Motor neuron (in vitro differentiated cells): ENCODE measurements around the gene STIM1. TPM values are rescaled to one million over a fixed set of nuclear protein-coding genes. Genes with fewer than 3 reads are reported as not detected.

Source experiments
- ATAC-seq, 8 experiments: fragments of 200-7000 bp; cut with Tn5 transposase; replicated peaks in 6 of 8; 2 replicates each; pipeline ENCODE4 v1.8.0; 2021; ENCODE audit warnings: mild to moderate bottlenecking in 8 of 8, moderate library complexity in 8 of 8
- H3K27ac ChIP-seq, 2 donors: fragments of 250-450 bp; sonication (Bioruptor Pico); 2 replicates each; pipeline ENCODE4 v1.9.0; 2021; ENCODE audit warnings: antibody characterized with exemption in 2 of 2, mild to moderate bottlenecking in 2 of 2, moderate library complexity in 1 of 2
- H3K4me1 ChIP-seq, 2 donors: fragments of 250-450 bp; sonication (Bioruptor Pico); replicated peaks in 1 of 2; 2 replicates each; pipeline ENCODE4 v1.6.1; 2021; ENCODE audit warnings: antibody characterized with exemption in 2 of 2, mild to moderate bottlenecking in 2 of 2, moderate library complexity in 1 of 2
- H3K4me3 ChIP-seq, 5 donors: fragments of 250-450 bp; sonication (Bioruptor Pico); 2 replicates each; pipeline ENCODE4 v1.9.0; 2021; ENCODE audit warnings: antibody characterized with exemption in 5 of 5, mild to moderate bottlenecking in 5 of 5, moderate library complexity in 4 of 5
- WGBS, 10 experiments: fragments of 450-650 bp; shearing (Covaris generic); methylation state at CpG; one replicate each; pipeline ENCODE4 v1.0.0; 2022; 5-methylcytosine and 5-hydroxymethylcytosine counted together
- in situ Hi-C, 9 experiments: fragments of 400-800 bp; cut with MboI; loops; one replicate each; pipeline ENCODE4 v1.15.0; 2021; ENCODE audit warnings: low sequenced_read_pairs in 9 of 9, low pct_unique_long_range_greater_than_20kb in 2 of 9; ENCODE audit not compliant: unreplicated experiment in 9 of 9
- total RNA-seq, 8 experiments: library from RNA; unstranded; fragments of 300-600 nt; gene quantifications; 2 replicates each; pipeline versions ENCODE4 v1.2.3 to v1.2.4, GENCODE V29; 2022

STIM1 gene
- total RNA-seq, 8 experiments from 2014 or later, result 6.2 to 47.3 (median 10.2) TPM

- Histone ChIP-seq H3K4me3 (no peak overlapping the region), H3K4me1 (no peaks in the 10 kb centered on the region), H3K27ac (no peak overlapping the region)
- 82 to 100% (median 93%) methylated on average over 1 to 4 of the region's 4 CpGs for WGBS, 10 experiments
- no peak for ATAC-seq
- in situ Hi-C loops, result no loop called here
These were observed 101.3 kb downstream of the STIM1 start for GRCh38 chr11:3956748-3957147.

DNA sequence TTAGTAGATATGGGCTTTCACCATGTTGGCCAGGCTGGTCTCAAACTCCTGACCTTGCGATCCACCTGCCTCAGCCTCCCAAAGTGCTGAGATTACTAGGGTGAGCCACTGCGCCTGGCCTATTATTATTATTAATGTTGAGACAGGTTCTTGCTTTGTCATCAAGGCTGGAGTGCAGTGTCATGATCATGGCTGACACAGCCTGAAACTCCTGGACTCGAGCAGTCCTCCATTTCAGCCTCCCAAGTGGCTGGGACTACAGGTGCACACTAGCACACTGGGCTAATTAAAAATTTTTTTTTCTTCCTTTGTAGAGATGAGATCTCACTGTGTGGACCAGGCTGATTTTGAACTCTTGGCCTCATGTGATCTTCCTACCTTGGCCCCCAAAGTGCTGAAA lies 102.0 kb downstream of the STIM1 start:
- Histone ChIP-seq H3K27ac (no peak overlapping the region), H3K4me3 (no peak overlapping the region), H3K4me1 (no peaks in the 10 kb centered on the region)
- 40 to 100% (median 88%) methylated on average over 1 to 3 of the region's 3 CpGs; no CpG with 5 or more reads in 3 of the 10 experiments for WGBS, 10 experiments
- in situ Hi-C loops, result no loop called here
- no peak for ATAC-seq

GRCh38 chr11:3958281-3958680 lies 102.8 kb downstream of the STIM1 start:
- Histone ChIP-seq H3K27ac (no peak overlapping the region), H3K4me1 (no peaks in the 10 kb centered on the region), H3K4me3 (no peak overlapping the region)
- ATAC-seq, result no peak
- WGBS, 10 experiments, result 50 to 100% (median 72%) methylated on average over 1 to 2 of the region's 2 CpGs; no CpG with 5 or more reads in 6 of the 10 experiments
- in situ Hi-C loops, result no loop called here

GRCh38 chr11:3959015-3959902 lies 103.8 kb downstream of the STIM1 start:
- ATAC-seq, result peak in 1 of 8 experiments; percentile 57
- H3K27ac ChIP-seq, result no peak overlapping the region
- in situ Hi-C loops, result no loop called here
- no peak overlapping the region for H3K4me3 ChIP-seq
- H3K4me1 ChIP-seq, result no peaks in the 10 kb centered on the region
- WGBS, 10 experiments, result 44 to 93% (median 80%) methylated on average over 1 to 5 of the region's 5 CpGs; no CpG with 5 or more reads in 1 of the 10 experiments

DNA sequence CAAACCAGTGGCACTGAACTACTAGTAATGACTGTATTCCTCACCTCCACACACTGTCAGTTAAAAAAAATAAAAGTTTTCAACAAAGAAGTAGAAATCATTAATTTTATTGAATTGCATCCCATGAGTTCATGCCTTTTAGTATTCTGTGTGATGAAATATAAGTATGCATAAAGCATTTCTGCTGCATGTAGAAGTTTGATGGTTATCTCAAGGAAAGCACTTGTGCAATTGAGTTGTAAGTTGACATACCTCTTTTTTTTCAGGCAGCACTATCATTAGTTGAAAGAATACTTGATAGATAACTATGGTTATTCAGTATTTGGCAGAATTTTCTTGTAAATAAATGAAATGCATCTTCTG lies 104.4 kb downstream of the STIM1 start:
- H3K27ac ChIP-seq, result no peak overlapping the region
- in situ Hi-C loops, result no loop called here
- no peak for ATAC-seq

DNA sequence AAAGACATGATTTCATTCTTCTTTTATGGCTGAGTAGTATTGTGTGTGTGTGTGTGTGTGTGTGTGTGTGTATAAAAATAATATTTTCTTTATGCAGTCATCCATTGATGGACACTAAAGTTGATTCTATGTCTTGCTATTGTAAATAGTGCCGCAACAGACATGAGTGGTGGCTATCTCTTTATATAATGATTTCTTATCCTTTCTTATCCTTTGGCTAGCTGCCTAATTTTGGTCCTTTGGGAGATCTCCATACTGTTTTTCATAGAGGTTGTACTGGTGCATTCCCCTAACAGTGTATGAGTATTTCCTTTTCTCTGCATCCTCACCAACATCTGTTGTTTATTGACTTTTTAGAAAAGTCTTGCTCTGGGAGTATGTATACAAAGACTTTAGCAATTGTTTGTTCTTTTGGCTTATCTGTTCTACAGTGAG lies 107.0 kb downstream of the STIM1 start:
- no peak for ATAC-seq
- Histone ChIP-seq H3K4me3 (no peak overlapping the region), H3K4me1 (no peaks in the 10 kb centered on the region), H3K27ac (no peak overlapping the region)
- in situ Hi-C loops, result no loop called here
- 100% methylated on average over 1 of the region's 1 CpG; no CpG with 5 or more reads in 6 of the 10 experiments for WGBS, 10 experiments

More for the DNA sequence above, 104.4 kb downstream of the STIM1 start:
- H3K4me3 ChIP-seq, result no peak overlapping the region
- H3K4me1 ChIP-seq, result no peaks in the 10 kb centered on the region

DNA sequence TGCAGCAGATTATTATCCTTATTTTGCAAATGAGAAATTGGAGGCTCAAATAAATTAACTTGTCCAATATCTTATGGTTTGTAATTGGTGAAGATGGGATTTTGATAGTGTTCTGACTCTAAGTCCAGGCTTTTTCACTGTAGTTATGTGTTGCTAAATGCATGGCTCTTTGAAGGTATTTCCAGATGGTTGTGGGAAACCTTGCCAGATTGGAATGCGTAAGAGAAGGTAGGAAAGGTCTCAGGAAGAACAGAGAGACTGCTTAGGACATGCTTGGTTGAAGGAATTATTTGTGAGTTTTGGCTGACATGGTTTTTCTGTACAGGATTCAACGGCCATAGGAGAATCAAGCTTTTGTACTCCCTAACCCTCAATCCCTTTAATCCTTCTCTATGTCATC lies 108.6 kb downstream of the STIM1 start:
- no peak overlapping the region for H3K27ac ChIP-seq
- H3K4me1 ChIP-seq, result no peaks in the 10 kb centered on the region
- ATAC-seq, result no peak
- in situ Hi-C loops, result no loop called here
- 84 to 100% (median 100%) methylated on average over 1 to 2 of the region's 2 CpGs; no CpG with 5 or more reads in 1 of the 10 experiments for WGBS, 10 experiments
- no peak overlapping the region for H3K4me3 ChIP-seq

DNA sequence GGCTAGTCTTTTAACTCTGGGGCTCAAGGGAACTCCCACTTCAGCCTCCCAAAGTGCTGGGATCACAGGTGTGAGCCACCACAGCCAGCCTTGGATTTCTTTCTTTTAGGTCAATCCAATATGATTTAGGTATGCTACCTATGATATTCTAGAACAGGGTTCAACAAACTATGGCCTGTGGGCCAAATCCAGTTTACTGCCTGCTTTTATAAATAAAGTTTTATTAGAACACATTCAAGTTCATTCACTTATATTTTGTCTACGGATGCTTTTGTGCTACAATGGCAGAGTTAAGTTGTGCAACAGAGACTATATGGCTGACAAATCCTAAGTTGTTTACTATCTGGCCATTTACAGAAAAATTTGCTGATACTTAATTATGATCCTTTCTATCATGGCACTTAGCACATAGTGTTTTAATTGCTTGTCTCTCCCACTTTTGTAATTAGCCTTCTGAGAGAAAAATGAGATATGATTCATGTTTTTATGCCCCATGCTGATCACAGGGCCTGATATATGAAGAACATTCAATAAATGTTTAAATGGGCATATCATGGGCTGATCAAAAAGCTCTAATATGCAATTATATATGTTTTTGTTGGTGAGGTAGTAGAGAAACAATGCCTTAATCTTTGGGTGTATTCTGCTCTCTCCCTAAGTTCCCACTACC lies 109.6 kb downstream of the STIM1 start:
- 86 to 100% (median 100%) methylated on average over 1 of the region's 1 CpG; no CpG with 5 or more reads in 1 of the 10 experiments for WGBS, 10 experiments
- Histone ChIP-seq H3K4me3 (no peak overlapping the region), H3K4me1 (no peaks in the 10 kb centered on the region), H3K27ac (no peak overlapping the region)
- ATAC-seq, result no peak
- in situ Hi-C loops, result no loop called here

DNA sequence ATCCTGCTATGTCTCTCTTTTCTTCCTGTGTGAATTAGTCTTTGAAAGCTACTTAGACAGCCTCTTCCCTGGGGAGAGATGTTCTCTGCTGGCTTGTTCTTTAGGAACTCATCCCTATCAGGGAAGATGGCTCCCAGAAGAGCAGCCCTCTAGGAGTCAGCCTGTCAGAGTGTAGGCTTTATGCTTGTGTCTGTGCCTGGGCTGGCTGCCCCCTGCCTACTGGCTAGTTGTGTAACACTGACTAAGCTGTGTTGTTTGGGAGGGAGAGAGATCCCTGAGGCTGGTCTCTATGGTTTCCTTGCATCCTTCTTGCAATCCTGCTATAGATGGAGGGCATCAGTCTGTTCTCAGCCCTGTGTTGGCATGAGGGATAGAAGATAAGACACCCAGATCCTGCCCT lies 112.2 kb downstream of the STIM1 start:
- ATAC-seq, result no peak
- no peak overlapping the region for H3K27ac ChIP-seq
- H3K4me1 ChIP-seq, result no peaks in the 10 kb centered on the region
- in situ Hi-C loops, result no loop called here
- H3K4me3 ChIP-seq, result no peak overlapping the region

DNA sequence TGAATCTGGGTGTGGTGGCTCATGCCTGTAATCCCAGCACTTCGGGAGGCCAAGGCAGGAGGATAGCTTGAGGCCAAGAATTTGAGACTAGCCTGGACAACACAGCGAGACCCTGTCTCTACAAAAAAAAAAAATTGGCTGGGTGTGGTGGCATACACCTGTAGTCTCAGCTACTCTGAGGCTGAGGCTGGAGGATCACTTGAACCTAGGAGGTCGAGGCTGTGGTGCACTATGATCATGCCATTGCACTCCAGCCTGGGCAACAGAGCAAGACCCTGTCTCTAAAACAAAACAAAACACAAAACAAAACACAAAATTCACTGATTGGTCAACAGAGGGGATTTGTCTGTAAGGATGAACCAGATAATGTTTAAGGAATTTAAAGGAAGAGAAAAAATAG lies 113.7 kb downstream of the STIM1 start:
- in situ Hi-C loops, result no loop called here
- no peak overlapping the region for H3K4me3 ChIP-seq
- ATAC-seq, result no peak
- 50 to 100% (median 68%) methylated on average over 1 to 3 of the region's 3 CpGs; no CpG with 5 or more reads in 1 of the 10 experiments for WGBS, 10 experiments
- H3K27ac ChIP-seq, result no peak overlapping the region
- H3K4me1 ChIP-seq, result no peaks in the 10 kb centered on the region

- no peak for ATAC-seq
- H3K4me1 ChIP-seq, result no peaks in the 10 kb centered on the region
- no peak overlapping the region for H3K27ac ChIP-seq
- WGBS, 10 experiments, result 69 to 100% (median 95%) methylated on average over 1 of the region's 1 CpG; no CpG with 5 or more reads in 2 of the 10 experiments
- H3K4me3 ChIP-seq, result no peak overlapping the region
- in situ Hi-C loops, result no loop called here
These were observed 114.1 kb downstream of the STIM1 start for GRCh38 chr11:3969613-3970012.

DNA sequence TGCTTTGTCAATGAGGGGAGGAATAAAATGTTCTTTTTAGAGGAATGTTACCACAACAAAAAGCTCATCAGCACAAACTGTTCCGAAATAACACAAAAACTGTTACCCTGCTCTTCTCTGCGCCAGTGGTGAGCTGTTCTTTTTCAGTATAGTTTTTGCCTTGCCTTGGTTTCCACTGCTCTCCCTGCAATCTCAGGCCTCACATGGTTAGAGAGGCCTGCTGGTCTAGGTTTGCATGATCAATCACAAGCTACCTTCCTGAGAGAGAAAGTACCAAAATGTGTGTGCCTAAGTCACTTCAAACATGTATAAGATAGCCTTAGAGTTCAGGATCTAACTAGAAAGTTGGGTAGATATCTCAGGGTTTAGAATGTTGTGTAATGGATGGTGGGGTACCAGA lies 114.6 kb downstream of the STIM1 start:
- 53 to 100% (median 100%) methylated on average over 1 to 2 of the region's 2 CpGs; no CpG with 5 or more reads in 3 of the 10 experiments for WGBS, 10 experiments
- in situ Hi-C loops, result no loop called here
- no peak for ATAC-seq
- H3K4me1 ChIP-seq, result no peaks in the 10 kb centered on the region
- H3K4me3 ChIP-seq, result no peak overlapping the region
- no peak overlapping the region for H3K27ac ChIP-seq

DNA sequence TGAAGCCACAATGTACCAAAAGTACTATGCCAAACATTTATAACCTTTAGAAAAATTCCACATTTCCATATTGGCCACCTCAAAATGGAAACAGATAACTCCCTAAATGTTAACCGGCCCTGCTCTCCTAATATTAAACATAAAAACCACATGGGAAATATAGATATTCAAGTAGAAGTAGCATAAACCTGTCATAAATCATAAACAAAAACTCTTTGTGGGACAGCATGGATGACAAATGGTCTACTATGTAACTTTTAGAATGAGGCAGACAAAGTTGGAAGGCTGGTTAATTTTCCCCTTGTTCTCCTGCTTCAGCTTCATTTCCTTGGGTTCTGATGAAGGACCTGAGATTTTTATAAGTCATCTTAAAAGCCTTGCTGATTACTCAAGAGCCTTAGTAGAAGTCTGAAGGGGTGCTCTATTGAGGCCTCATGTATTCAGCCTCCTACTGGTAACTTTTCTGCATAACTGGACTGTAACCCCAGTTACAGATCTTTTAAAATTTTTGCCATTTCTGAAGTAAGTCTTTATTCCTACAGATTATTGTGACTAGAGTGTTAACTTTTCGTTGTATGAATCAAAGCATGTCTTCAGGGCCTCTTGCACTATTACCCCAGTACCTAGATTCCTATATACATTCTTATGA lies 116.4 kb downstream of the STIM1 start:
- WGBS, 10 experiments, result 63 to 100% (median 100%) methylated on average over 1 to 2 of the region's 2 CpGs; no CpG with 5 or more reads in 1 of the 10 experiments
- in situ Hi-C loops, result no loop called here

More for the DNA sequence above, 116.4 kb downstream of the STIM1 start:
- no peak overlapping the region for H3K4me3 ChIP-seq
- ATAC-seq, result no peak
- no peaks in the 10 kb centered on the region for H3K4me1 ChIP-seq
- no peak overlapping the region for H3K27ac ChIP-seq
